Astrocyte (in vitro differentiated cells and primary cell): ENCODE results near the gene CAPZB.
"Not testable (repeated sequence)": the region's sequence is repeated elsewhere in the genome, so short reads cannot be mapped to it uniquely, and the experiment has no call there.

Experiments
- CTCF ChIP-seq: IDR thresholded peaks from 2 replicates; pipeline ENCODE4 v1.5.1; 2011; ENCODE audit warnings: low read depth, mild to moderate bottlenecking, inconsistent platforms, low read length, moderate library complexity; ENCODE audit not compliant: insufficient read depth
- EZH2 ChIP-seq: IDR thresholded peaks from 2 replicates; pipeline ENCODE4 v1.6.1; 2012; ENCODE audit warnings: mild to moderate bottlenecking, low read length, inconsistent platforms; ENCODE audit not compliant: insufficient read depth

GRCh38 chr1:19499887-19500286 is 14.5 kb upstream of the CAPZB start:
- not testable (repeated sequence) for TF ChIP-seq CTCF, EZH2
